ENCODE data around the gene PRKG1. TPM values are rescaled to one million over a fixed set of nuclear protein-coding genes. Genes with fewer than 3 reads are reported as not detected.

Gene PRKG1
- total and polyA plus RNA-seq, 12 donors: 3.8 to 48.1 (median 29.9) TPM

DNA sequence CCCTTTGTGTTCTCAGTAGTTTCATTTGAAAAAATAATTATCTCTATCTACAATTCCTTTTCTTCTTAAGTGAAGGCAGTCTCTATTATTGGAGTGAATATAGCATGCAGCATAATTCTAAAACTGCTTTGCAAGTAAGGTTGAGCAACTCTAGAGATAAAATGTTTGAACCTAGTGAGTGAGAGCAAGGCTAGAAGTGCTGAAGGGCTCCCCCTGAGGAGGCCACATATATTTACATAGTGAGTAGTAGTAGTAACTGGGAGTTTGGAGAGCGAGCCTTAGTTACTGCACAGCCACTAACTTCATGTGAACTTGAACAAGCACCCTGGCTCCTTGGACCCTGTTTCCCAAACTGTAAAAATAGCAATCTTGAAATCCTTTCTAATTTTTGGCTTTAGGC lies 1098.3 kb downstream of the PRKG1 start:
- ATAC-seq (peak in 1 of 8 donors; percentile 31), DNase-seq (no peak)
- H3K27me3 ChIP-seq: no peaks in the 10 kb centered on the region
- peaks cover 0 to 4% (median 0%) of the 10 kb centered on the region in 9 donors for H3K4me1 ChIP-seq
- H3K27ac ChIP-seq: no peak overlapping the region
- 79 to 83% methylated on average over 1 of the region's 1 CpG for WGBS, 2 donors
- intact Hi-C loops (cut with DNase I): no loop called here
- peaks cover 0 to 33% (median 3%) of the 10 kb centered on the region in 11 donors for H3K9me3 ChIP-seq
- TF ChIP-seq, protein P1, sequence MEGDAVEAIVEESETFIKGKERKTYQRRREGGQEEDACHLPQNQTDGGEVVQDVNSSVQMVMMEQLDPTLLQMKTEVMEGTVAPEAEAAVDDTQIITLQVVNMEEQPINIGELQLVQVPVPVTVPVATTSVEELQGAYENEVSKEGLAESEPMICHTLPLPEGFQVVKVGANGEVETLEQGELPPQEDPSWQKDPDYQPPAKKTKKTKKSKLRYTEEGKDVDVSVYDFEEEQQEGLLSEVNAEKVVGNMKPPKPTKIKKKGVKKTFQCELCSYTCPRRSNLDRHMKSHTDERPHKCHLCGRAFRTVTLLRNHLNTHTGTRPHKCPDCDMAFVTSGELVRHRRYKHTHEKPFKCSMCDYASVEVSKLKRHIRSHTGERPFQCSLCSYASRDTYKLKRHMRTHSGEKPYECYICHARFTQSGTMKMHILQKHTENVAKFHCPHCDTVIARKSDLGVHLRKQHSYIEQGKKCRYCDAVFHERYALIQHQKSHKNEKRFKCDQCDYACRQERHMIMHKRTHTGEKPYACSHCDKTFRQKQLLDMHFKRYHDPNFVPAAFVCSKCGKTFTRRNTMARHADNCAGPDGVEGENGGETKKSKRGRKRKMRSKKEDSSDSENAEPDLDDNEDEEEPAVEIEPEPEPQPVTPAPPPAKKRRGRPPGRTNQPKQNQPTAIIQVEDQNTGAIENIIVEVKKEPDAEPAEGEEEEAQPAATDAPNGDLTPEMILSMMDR (IDR thresholded peaks at IDR 0.05): peak in 3 of 9 donors; percentile 15 to 29 (median 25)
- H3K36me3 ChIP-seq: no peaks in the 10 kb centered on the region
- H3K4me3 ChIP-seq: no peak overlapping the region

DNA sequence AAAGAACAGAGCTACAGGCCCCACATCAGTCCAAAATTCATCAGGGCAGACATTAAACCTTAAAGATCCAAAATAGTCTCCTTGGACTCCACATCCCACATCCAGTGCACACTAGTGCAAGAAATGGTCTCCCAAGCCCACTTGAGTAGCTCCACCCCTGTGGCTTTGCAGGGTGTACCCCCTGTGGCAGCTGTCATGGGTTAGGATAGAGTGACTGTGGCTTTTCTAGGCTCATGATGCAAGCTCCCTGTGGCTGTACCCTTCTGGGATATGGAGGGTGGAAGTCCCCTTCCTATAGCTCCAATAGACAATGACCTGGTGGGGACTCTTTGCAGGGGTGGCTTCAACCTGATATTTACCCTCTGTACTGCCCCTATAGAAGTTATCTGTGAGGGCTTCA lies 1111.0 kb downstream of the PRKG1 start:
- peaks cover 0 to 8% (median 0%) of the 10 kb centered on the region in 11 donors for H3K9me3 ChIP-seq
- H3K4me3 ChIP-seq: no peak overlapping the region
- H3K4me1 ChIP-seq: peaks cover 0 to 4% (median 0%) of the 10 kb centered on the region in 9 donors
- H3K36me3 ChIP-seq: no peaks in the 10 kb centered on the region
- ATAC-seq (no peak), DNase-seq (no peak)
- intact Hi-C loops (cut with DNase I): no loop called here
- H3K27ac ChIP-seq: no peak overlapping the region
- TF ChIP-seq, protein P1 (IDR thresholded peaks at IDR 0.05): no peak
- no peaks in the 10 kb centered on the region for H3K27me3 ChIP-seq

DNA sequence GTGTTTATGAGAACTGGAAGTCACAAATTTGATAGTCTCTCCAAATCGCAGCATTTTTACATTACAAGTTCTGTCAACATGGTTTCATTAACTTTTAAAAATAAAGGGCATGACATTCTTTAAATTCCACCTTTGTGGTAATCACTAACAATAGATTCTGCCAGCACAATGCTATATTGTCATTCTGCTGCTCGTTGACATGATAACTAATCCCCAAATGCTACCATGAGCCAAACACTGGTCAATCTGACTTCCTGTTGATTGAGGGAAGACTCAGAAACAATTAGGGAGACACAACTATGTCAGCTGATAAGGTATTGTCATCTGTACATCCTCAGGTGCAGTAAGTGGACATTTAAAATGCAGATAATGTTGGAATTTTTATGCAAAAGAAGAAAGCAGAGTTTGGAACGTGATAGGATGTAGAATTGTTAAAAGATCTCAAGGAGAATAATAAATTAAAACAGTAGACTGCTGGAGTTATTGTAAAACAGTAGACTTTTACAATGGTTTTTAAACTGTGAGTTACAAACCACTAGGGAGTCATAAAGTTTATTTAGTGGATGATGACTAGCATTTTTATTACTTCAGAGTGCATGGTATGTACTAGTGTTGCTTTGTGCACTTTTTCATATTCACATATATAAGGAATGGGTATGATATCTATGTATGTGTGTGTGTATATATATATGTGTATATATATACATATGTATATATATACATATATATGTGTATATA lies 1113.4 kb downstream of the PRKG1 start:
- intact Hi-C loops (cut with DNase I): no loop called here
- no peak for DNase-seq
- WGBS, 2 donors: 43 to 45% methylated on average over 3 of the region's 3 CpGs

DNA sequence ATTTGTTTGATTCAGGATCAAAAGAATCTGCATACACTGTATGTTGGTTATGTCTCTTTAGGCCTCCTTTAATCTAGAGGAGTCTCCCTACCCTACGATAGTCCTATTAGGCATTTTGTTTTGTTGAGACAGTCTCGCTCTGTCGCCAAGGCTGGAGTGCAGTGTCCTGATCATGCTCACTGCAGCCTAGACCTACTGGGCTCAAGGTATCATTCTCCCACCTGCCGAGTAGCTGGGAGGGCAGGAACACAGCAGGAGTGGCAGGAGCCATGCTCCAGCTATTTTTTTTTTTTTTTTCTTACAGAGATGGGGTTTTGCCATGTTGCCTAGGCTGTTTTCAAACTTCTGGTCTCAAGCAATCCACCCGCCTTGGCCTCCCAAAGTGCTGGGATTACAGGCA lies 1116.8 kb downstream of the PRKG1 start:
- intact Hi-C loops (cut with DNase I): no loop called here
- H3K9me3 ChIP-seq: no peaks in the 10 kb centered on the region
- 84 to 86% methylated on average over 5 of the region's 5 CpGs for WGBS, 2 donors

More for the DNA sequence above, 1113.4 kb downstream of the PRKG1 start:
- peaks cover 0 to 7% (median 0%) of the 10 kb centered on the region in 11 donors for H3K9me3 ChIP-seq
- H3K4me1 ChIP-seq: peaks cover 0 to 4% (median 0%) of the 10 kb centered on the region in 9 donors
- ATAC-seq: no peak
- H3K27me3 ChIP-seq: no peaks in the 10 kb centered on the region
- H3K27ac ChIP-seq: no peak overlapping the region
- no peak overlapping the region for H3K4me3 ChIP-seq
- TF ChIP-seq, protein P1 (IDR thresholded peaks at IDR 0.05): no peak
- no peaks in the 10 kb centered on the region for H3K36me3 ChIP-seq

More for the DNA sequence above, 1116.8 kb downstream of the PRKG1 start:
- H3K4me3 ChIP-seq: no peak overlapping the region
- H3K4me1 ChIP-seq: peaks cover 0 to 4% (median 0%) of the 10 kb centered on the region in 9 donors
- H3K27me3 ChIP-seq: no peaks in the 10 kb centered on the region
- H3K27ac ChIP-seq: no peak overlapping the region
- TF ChIP-seq, protein P1 (IDR thresholded peaks at IDR 0.05): no peak
- H3K36me3 ChIP-seq: no peaks in the 10 kb centered on the region
- DNase-seq (no peak), ATAC-seq (no peak)
